GM12878 (cell line): ENCODE measurements around the gene GALE. TPM values are rescaled to one million over a fixed set of nuclear protein-coding genes. Genes with fewer than 3 reads are reported as not detected.

Experiments
- ATAC-seq: fragments of 200-7000 bp; cut with Tn5 transposase; 3 replicates; pipeline ENCODE4 v1.9.1; 2020; ENCODE audit warnings: mild to moderate bottlenecking, moderate library complexity
- BruUV-seq: library from RNA; stranded (reverse); fragments of 400-500 nt; replicated peaks from 2 replicates; lab custom pipeline; 2021; lab: Mats Ljungman, UMichigan
- CTCF ChIA-PET: fragments of 300-600 bp; sonication (Branson Sonifier 250); formaldehyde crosslinking; extraction: SDS; loops from one replicate; lab custom pipeline; 2021; ENCODE audit warnings: inconsistent platforms; lab: Yijun Ruan, JAX
- POLR2A ChIA-PET: fragments of 350-600 bp; formaldehyde crosslinking; extraction: SDS; loops from one replicate; lab custom pipeline; 2021; ENCODE audit warnings: inconsistent platforms; lab: Charles Lee
- RAD21 ChIA-PET: fragments of 300-600 bp; sonication (Branson Sonifier 250); formaldehyde crosslinking; loops from one replicate; lab custom pipeline; 2023; ENCODE audit warnings: antibody characterized with exemption; ENCODE audit not compliant: unreplicated experiment; lab: Charles Lee
- SMC1A ChIA-PET: fragments of 300-600 bp; sonication (Branson Sonifier 250); formaldehyde crosslinking; loops from one replicate; lab custom pipeline; 2023; ENCODE audit not compliant: unreplicated experiment, uncharacterized antibody; lab: Charles Lee
- DNase-seq: peaks from one replicate; pipeline ENCODE4 v3.0.0-alpha.2; 2011; ENCODE audit warnings: low read depth, low spot score
- FAIRE-seq: peaks from 3 replicates; lab custom pipeline; 2011; peaks lifted over from hg19 to GRCh38; lab: Jason Lieb, UNC
- H2AFZ ChIP-seq: 2 replicates; pipeline ENCODE4 v1.6.0; 2011; ENCODE audit warnings: low read depth, low read length, control low read depth; ENCODE audit not compliant: control insufficient read depth
- H3K27ac ChIP-seq: 2 replicates; pipeline ENCODE4 v1.5.1; 2011; ENCODE audit warnings: control low read depth; ENCODE audit not compliant: control insufficient read depth, insufficient read depth
- H3K27me3 ChIP-seq, 2 experiments: replicated peaks in 1 of 2; 2 replicates each; pipeline versions ENCODE4 v1.6.0 to v1.6.1; 2011; ENCODE audit warnings: low read length in 1 of 2; ENCODE audit not compliant: control insufficient read depth in 2 of 2, insufficient read depth in 2 of 2
- H3K36me3 ChIP-seq, 2 experiments: 2 replicates each; pipeline ENCODE4 v1.5.1; 2011; ENCODE audit warnings: low read length in 1 of 2; ENCODE audit not compliant: control insufficient read depth in 2 of 2, insufficient read depth in 2 of 2
- H3K4me1 ChIP-seq: 2 replicates; pipeline ENCODE4 v1.6.1; 2011; ENCODE audit warnings: mild to moderate bottlenecking, low read length, moderate library complexity, mixed read lengths; ENCODE audit not compliant: control insufficient read depth, insufficient read depth
- H3K4me2 ChIP-seq: 2 replicates; pipeline ENCODE4 v1.6.0; 2011; ENCODE audit warnings: control low read depth; ENCODE audit not compliant: control insufficient read depth, insufficient read depth
- H3K4me3 ChIP-seq: fragments of 200-600 bp; sonication (generic); 2 replicates; pipeline ENCODE4 v1.5.1; 2016
- H3K79me2 ChIP-seq: 2 replicates; pipeline ENCODE4 v1.6.0; 2011; ENCODE audit warnings: low read length; ENCODE audit not compliant: control insufficient read depth, insufficient read depth
- H3K9ac ChIP-seq: 2 replicates; pipeline ENCODE4 v1.8.0; 2011; ENCODE audit warnings: low read length, control low read depth, mixed read lengths; ENCODE audit not compliant: control insufficient read depth, insufficient read depth
- H3K9me3 ChIP-seq: replicated peaks from 3 replicates; pipeline ENCODE4 v1.5.1; 2011; ENCODE audit warnings: mild to moderate bottlenecking, low read length; ENCODE audit not compliant: control insufficient read depth, insufficient read depth
- H4K20me1 ChIP-seq: 2 replicates; pipeline ENCODE4 v1.6.0; 2011; ENCODE audit not compliant: control insufficient read depth, insufficient read depth
- CREM ChIP-seq: IDR thresholded peaks from 2 replicates; pipeline ENCODE4 v1.6.1; 2014; ENCODE audit warnings: antibody characterized with exemption, low read depth
- GATAD2B ChIP-seq: fragments of 450-650 bp; conservative IDR thresholded peaks from 2 replicates; pipeline ENCODE4 v1.6.1; 2017; ENCODE audit warnings: low read depth, mild to moderate bottlenecking, moderate library complexity
- HDGF ChIP-seq: fragments of 450-650 bp; IDR thresholded peaks from 2 replicates; pipeline ENCODE4 v1.6.1; 2016; ENCODE audit warnings: antibody characterized with exemption
- IKZF2 ChIP-seq, 2 experiments: fragments of 450-650 bp; IDR thresholded peaks; 2 replicates each; pipeline ENCODE4 v1.6.1; 2017; ENCODE audit warnings: mild to moderate bottlenecking in 2 of 2, moderate library complexity in 2 of 2
- KLF5 ChIP-seq: fragments of 450-650 bp; IDR thresholded peaks from 2 replicates; pipeline ENCODE4 v1.6.1; 2014; ENCODE audit warnings: mild to moderate bottlenecking; ENCODE audit not compliant: partially characterized antibody
- MAX ChIP-seq: IDR thresholded peaks from 2 replicates; pipeline ENCODE4 v1.6.1; 2012; ENCODE audit warnings: low read depth, low read length, improper control_type of control experiment
- MYC ChIP-seq: IDR thresholded peaks from 2 replicates; pipeline ENCODE4 v1.6.1; 2011; ENCODE audit warnings: mild to moderate bottlenecking, low read length, moderate library complexity, inconsistent platforms; ENCODE audit not compliant: insufficient read depth, insufficient replicate concordance, insufficient read length, severe bottlenecking
- NR2C2 ChIP-seq: IDR thresholded peaks from 2 replicates; pipeline ENCODE4 v1.6.1; 2011; ENCODE audit warnings: borderline replicate concordance, low read depth; ENCODE audit not compliant: control insufficient read depth, insufficient read length
- POU2F2 ChIP-seq: IDR thresholded peaks from 3 replicates; pipeline ENCODE4 v1.6.1; 2011; ENCODE audit warnings: low read depth, mild to moderate bottlenecking, low read length, borderline replicate concordance
- RELB ChIP-seq: fragments of 450-650 bp; IDR thresholded peaks from 2 replicates; pipeline ENCODE4 v1.6.1; 2017; ENCODE audit warnings: low read depth, mild to moderate bottlenecking, moderate library complexity
- STAT3 ChIP-seq: IDR thresholded peaks from 2 replicates; pipeline ENCODE4 v1.6.1; 2011; ENCODE audit warnings: low read depth, low read length, improper control_type of control experiment
- TCF3 ChIP-seq: IDR thresholded peaks from 2 replicates; pipeline ENCODE4 v1.6.1; 2012; ENCODE audit warnings: low read depth, mild to moderate bottlenecking, low read length, borderline replicate concordance; ENCODE audit not compliant: insufficient read depth
- ZNF217 ChIP-seq: fragments of 450-650 bp; IDR thresholded peaks from 2 replicates; pipeline ENCODE4 v1.6.1; 2017; ENCODE audit warnings: antibody characterized with exemption, mild to moderate bottlenecking
- ZNF274 ChIP-seq: IDR thresholded peaks from one replicate; pipeline ENCODE4 v1.8.0; 2011; ENCODE audit not compliant: insufficient read length, insufficient read depth
- WGBS: methylation state at CpG from one replicate; pipeline ENCODE4 v1.1.6; 2016; ENCODE audit warnings: low lambda C conversion rate; ENCODE audit not compliant: insufficient replicate concordance, insufficient coverage; ENCODE audit errors: missing lambda C conversion rate; 5-methylcytosine and 5-hydroxymethylcytosine counted together
- in situ Hi-C: fragments of 300-500 bp; cut with MboI; formaldehyde crosslinking; loops from 9 replicates; pipeline ENCODE4 v1.14.3; 2018; ENCODE audit warnings: mixed read lengths
- intact Hi-C: fragments of 100-400 bp; cut with micrococcal nuclease; formaldehyde crosslinking; loops from one replicate; pipeline ENCODE4 v1.14.2; 2022; ENCODE audit not compliant: unreplicated experiment
- polyA plus RNA-seq, 11 experiments: library from polyadenylated mRNA; depleted of rRNA in 4 of 11; unstranded in 6 of 11; stranded (reverse) in 5 of 11; fragments of >200 nt; fragmentation: Nextera tagmentation in 4 of 11; fragmentation: Illumina TruSeq in 1 of 11; extraction: Ambion mirVana in 4 of 11; extraction: Trizol in 1 of 11; gene quantifications; 1 replicate in 1 of 11; 2 replicates in 10 of 11; pipeline versions ENCODE4 v1.2.1 to v1.2.3, GENCODE V29; 2011 to 2016; ENCODE audit warnings: inconsistent platforms in 2 of 11, missing spikeins in 2 of 11, low read depth in 1 of 11
- total RNA-seq, 4 experiments: library from RNA; depleted of rRNA in 3 of 4; stranded (reverse); fragments of >200 nt in 3 of 4; fragmentation: Illumina TruSeq in 1 of 4; extraction: Trizol in 1 of 4; gene quantifications; 2 replicates each; pipeline versions ENCODE4 v1.2.1 to v1.2.3, GENCODE V29; 2013 to 2021

The GALE gene
- total and polyA plus RNA-seq, 10 of the 15 experiments (the other 5 are each of a cell fraction or from before 2014, with no cell fraction given), result 4.2 to 93.7 (median 40.4) TPM

GRCh38 chr1:23793861-23794731, 6.5 kb downstream of the GALE start:
- ChIA-PET POLR2A (interaction anchor here (1.2 kb wide), 1 partner anchor 15 kb away, joined by 7 read pairs; no protein-coding TSS in a partner anchor), CTCF (interaction anchor here (0.9 to 1.4 kb wide), 3 partner anchors 15 to 19 kb away, joined by 3 to 4 read pairs (median 3); no protein-coding TSS in a partner anchor), RAD21 (no interaction called here), SMC1A (no interaction called here)
- no peak overlapping the region for H3K9ac ChIP-seq
- no peak overlapping the region for H3K4me2 ChIP-seq
- WGBS, result 73% methylated on average over 19 of the region's 21 CpGs
- FAIRE-seq (no peak), DNase-seq (no peak), ATAC-seq (no peak)
- no peaks in the 10 kb centered on the region for H4K20me1 ChIP-seq
- TF ChIP-seq KLF5, result no peak
- TF ChIP-seq ZNF217, result no peak
- TF ChIP-seq STAT3, result no peak
- no peak for TF ChIP-seq CREM
- no peak for TF ChIP-seq TCF3
- no peak for TF ChIP-seq MAX
- no peak for TF ChIP-seq POU2F2
- TF ChIP-seq MYC, result no peak
- TF ChIP-seq GATAD2B, result no peak
- no peak for TF ChIP-seq IKZF2 (IDR thresholded peaks at IDR 0.05)
- TF ChIP-seq NR2C2, result no peak
- TF ChIP-seq RELB, result no peak
- no peak for TF ChIP-seq ZNF274
- no peak for TF ChIP-seq HDGF
- no TSS peak for BruUV-seq
- intact Hi-C loops, result no loop called here
- H3K27me3 ChIP-seq, result no peaks in the 10 kb centered on the region
- no peak overlapping the region for H3K4me3 ChIP-seq
- H2AFZ ChIP-seq, result no peak overlapping the region
- in situ Hi-C loops, result loop anchor here (25.0 kb wide), 1 partner anchor 1443 kb away; the partner anchor contains the start of genes RSRP1 and SYF2
- no peak overlapping the region for H3K27ac ChIP-seq
- peaks cover 8% of the 10 kb centered on the region for H3K4me1 ChIP-seq
- H3K36me3 ChIP-seq, result peaks cover 4 to 16% of the 10 kb centered on the region in 2 experiments; a peak in 3 of 4 replicates
- H3K79me2 ChIP-seq, result peaks cover 25% of the 10 kb centered on the region
- H3K9me3 ChIP-seq, result no peaks in the 10 kb centered on the region
